Measurements from ENCODE around the gene FBXO31. TPM values are rescaled to one million over a fixed set of nuclear protein-coding genes. Genes with fewer than 3 reads are reported as not detected.

FBXO31 gene
- total and polyA plus RNA-seq, 2 experiments from 2014 or later: 19.3 to 31.0 TPM

GRCh38 chr16:87392821-87393679 is 9.5 kb upstream of the FBXO31 start:
- H3K9me3 ChIP-seq (ENCODE audit: low read depth): no peaks in the 10 kb centered on the region
- peaks cover 29% of the 10 kb centered on the region for H3F3A ChIP-seq (ENCODE audit: insufficient read depth)
- H3K79me2 ChIP-seq (ENCODE audit: insufficient read depth): peaks cover 55% of the 10 kb centered on the region
- peak overlapping the region; percentile 83 for H3K4me3 ChIP-seq
- H3K36me3 ChIP-seq (ENCODE audit: low read depth): no peaks in the 10 kb centered on the region
- H3K27me3 ChIP-seq (replicated peaks; ENCODE audit: insufficient read depth): no peaks in the 10 kb centered on the region
- H3K4me1 ChIP-seq (ENCODE audit: insufficient read depth): peaks cover 31% of the 10 kb centered on the region
- 1 to 3% methylated on average over 27 to 34 of the region's 53 CpGs for WGBS, 2 experiments (ENCODE audit: low coverage in 1 of 2, low lambda C conversion rate in 2 of 2, missing lambda C conversion rate in 2 of 2)
- H3K9ac ChIP-seq: peak overlapping the region; percentile 92
- peak overlapping the region; percentile 77 for H3K27ac ChIP-seq
- no peak overlapping the region for H2AFZ ChIP-seq
- peaks cover 35% of the 10 kb centered on the region for H4K20me1 ChIP-seq (ENCODE audit: insufficient read depth)
- no peak for TF ChIP-seq EZH2 (IDR thresholded peaks at IDR 0.05; ENCODE audit: insufficient read depth, poor library complexity, severe bottlenecking)
- no peak for TF ChIP-seq EZH2phosphoT487 (IDR thresholded peaks at IDR 0.05; ENCODE audit: insufficient read depth, low read depth)
- in situ Hi-C loops (cut with MboI): no loop called here
- H3K4me2 ChIP-seq (ENCODE audit: unreplicated experiment): peak overlapping the region; percentile 96
- peak; percentile 80 for DNase-seq
- no peaks in the 10 kb centered on the region for H3K9me2 ChIP-seq (ENCODE audit: insufficient read depth)

DNA sequence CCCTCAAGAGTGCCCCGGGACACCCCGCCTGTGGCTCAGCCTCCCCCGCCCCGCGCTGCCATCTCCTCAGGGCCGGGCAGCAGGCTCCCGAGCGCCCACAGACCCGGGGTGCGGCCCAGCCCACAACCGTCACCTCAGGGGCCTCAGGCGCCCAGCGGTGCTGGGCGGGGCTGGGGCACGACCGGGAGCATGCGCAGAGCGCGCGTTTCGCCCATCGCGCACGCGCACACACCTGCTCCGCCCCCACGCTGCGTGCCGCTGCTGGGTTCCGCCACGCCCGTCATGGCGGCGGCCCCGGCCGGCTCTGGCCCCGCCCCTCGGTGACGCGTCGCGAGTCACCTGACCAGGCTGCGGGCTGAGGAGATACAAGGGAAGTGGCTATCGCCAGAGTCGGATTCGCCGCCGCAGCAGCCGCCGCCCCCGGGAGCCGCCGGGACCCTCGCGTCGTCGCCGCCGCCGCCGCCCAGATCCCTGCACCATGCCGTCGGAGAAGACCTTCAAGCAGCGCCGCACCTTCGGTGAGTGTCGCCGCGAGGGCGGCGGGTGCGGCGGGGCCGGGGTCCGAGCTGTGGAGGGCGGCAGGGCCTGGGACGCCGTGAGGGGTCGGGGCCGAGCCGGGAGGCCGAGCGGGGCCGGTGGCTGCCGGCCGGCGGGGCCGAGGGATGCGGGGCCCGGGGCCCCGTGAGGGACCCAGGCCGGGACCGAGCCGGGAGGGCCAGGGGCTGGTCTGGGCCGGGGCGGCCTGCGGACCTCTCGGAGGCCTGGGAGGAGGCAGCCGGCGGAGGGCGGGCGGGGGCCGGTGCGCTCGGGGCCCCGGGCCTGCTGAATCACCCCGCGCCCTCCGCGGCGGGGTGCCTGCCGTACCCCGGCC is 8.6 kb upstream of the FBXO31 start, which contains the start of gene MAP1LC3B:
Gene MAP1LC3B, plus strand, starts transcription at position 387 of the 871 bp plus-strand sequence. Its CDS starts 92 bp downstream, at position 479.
- DNase-seq: peak; percentile 97
- in situ Hi-C loops (cut with MboI): no loop called here

GRCh38 chr16:87391324-87391949 is 7.9 kb upstream of the FBXO31 start:
- in situ Hi-C loops (cut with MboI): no loop called here
- peak overlapping the region; percentile 72 for H3K4me3 ChIP-seq
- peaks cover 39% of the 10 kb centered on the region for H3K79me2 ChIP-seq (ENCODE audit: insufficient read depth)
- no peak for TF ChIP-seq EZH2phosphoT487 (IDR thresholded peaks at IDR 0.05; ENCODE audit: insufficient read depth, low read depth)
- TF ChIP-seq EZH2 (IDR thresholded peaks at IDR 0.05; ENCODE audit: insufficient read depth, poor library complexity, severe bottlenecking): no peak
- H3F3A ChIP-seq (ENCODE audit: insufficient read depth): peaks cover 44% of the 10 kb centered on the region
- H4K20me1 ChIP-seq (ENCODE audit: insufficient read depth): peaks cover 21% of the 10 kb centered on the region; the same call in 1 of the 2 replicates
- no peaks in the 10 kb centered on the region for H3K27me3 ChIP-seq (replicated peaks; ENCODE audit: insufficient read depth)
- DNase-seq: peak; percentile 65
- H3K27ac ChIP-seq: peak overlapping the region; percentile 89
- 7 to 12% methylated on average over 25 to 41 of the region's 44 CpGs for WGBS, 2 experiments (ENCODE audit: low coverage in 1 of 2, low lambda C conversion rate in 2 of 2, missing lambda C conversion rate in 2 of 2)
- no peaks in the 10 kb centered on the region for H3K36me3 ChIP-seq (ENCODE audit: low read depth)
- peaks cover 40% of the 10 kb centered on the region for H3K4me1 ChIP-seq (ENCODE audit: insufficient read depth)
- no peaks in the 10 kb centered on the region for H3K9me2 ChIP-seq (ENCODE audit: insufficient read depth)
- H3K4me2 ChIP-seq (ENCODE audit: unreplicated experiment): peak overlapping the region; percentile 81
- peak overlapping the region; percentile 44 for H2AFZ ChIP-seq
- H3K9me3 ChIP-seq (ENCODE audit: low read depth): no peaks in the 10 kb centered on the region
- peak overlapping the region; percentile 95 for H3K9ac ChIP-seq

More for the DNA sequence above, 8.6 kb upstream of the FBXO31 start, which contains the start of gene MAP1LC3B:
- peak within 1 kb of the TSS; percentile 83 for H3K4me3 ChIP-seq
- H3K27me3 ChIP-seq (replicated peaks; ENCODE audit: insufficient read depth): no peaks in the 10 kb centered on the region
- peaks cover 28% of the 10 kb centered on the region for H4K20me1 ChIP-seq (ENCODE audit: insufficient read depth)
- TF ChIP-seq EZH2 (IDR thresholded peaks at IDR 0.05; ENCODE audit: insufficient read depth, poor library complexity, severe bottlenecking) (no peak), EZH2phosphoT487 (IDR thresholded peaks at IDR 0.05; ENCODE audit: insufficient read depth, low read depth) (no peak)
- peaks cover 46% of the 10 kb centered on the region for H3K79me2 ChIP-seq (ENCODE audit: insufficient read depth)
- peak within 1 kb of the TSS; percentile 44 for H2AFZ ChIP-seq
- H3K36me3 ChIP-seq (ENCODE audit: low read depth): no peaks in the 10 kb centered on the region
- peaks cover 38% of the 10 kb centered on the region for H3F3A ChIP-seq (ENCODE audit: insufficient read depth)
- H3K4me1 ChIP-seq (ENCODE audit: insufficient read depth): peaks cover 40% of the 10 kb centered on the region
- peak within 1 kb of the TSS; percentile 96 for H3K4me2 ChIP-seq (ENCODE audit: unreplicated experiment)
- H3K9me2 ChIP-seq (ENCODE audit: insufficient read depth): no peaks in the 10 kb centered on the region
- H3K9me3 ChIP-seq (ENCODE audit: low read depth): no peaks in the 10 kb centered on the region
- WGBS, 2 experiments (ENCODE audit: low coverage in 1 of 2, low lambda C conversion rate in 2 of 2, missing lambda C conversion rate in 2 of 2): 0% methylated on average over 37 to 66 of the region's 113 CpGs
- H3K27ac ChIP-seq: peak within 1 kb of the TSS; percentile 89
- H3K9ac ChIP-seq: peak within 1 kb of the TSS; percentile 95
